HG03135 (cell line): ENCODE measurements around the gene MR1.
A peak's percentile ranks its signal among the peaks of the same experiment; 100 is the strongest.

ENCODE experiments used
- ATAC-seq: cut with Tn5 transposase; IDR thresholded peaks from one replicate; pipeline ENCODE4 v1.9.1; 2021; ENCODE audit warnings: mild to moderate bottlenecking, moderate library complexity; ENCODE audit not compliant: unreplicated experiment

MR1 gene

DNA sequence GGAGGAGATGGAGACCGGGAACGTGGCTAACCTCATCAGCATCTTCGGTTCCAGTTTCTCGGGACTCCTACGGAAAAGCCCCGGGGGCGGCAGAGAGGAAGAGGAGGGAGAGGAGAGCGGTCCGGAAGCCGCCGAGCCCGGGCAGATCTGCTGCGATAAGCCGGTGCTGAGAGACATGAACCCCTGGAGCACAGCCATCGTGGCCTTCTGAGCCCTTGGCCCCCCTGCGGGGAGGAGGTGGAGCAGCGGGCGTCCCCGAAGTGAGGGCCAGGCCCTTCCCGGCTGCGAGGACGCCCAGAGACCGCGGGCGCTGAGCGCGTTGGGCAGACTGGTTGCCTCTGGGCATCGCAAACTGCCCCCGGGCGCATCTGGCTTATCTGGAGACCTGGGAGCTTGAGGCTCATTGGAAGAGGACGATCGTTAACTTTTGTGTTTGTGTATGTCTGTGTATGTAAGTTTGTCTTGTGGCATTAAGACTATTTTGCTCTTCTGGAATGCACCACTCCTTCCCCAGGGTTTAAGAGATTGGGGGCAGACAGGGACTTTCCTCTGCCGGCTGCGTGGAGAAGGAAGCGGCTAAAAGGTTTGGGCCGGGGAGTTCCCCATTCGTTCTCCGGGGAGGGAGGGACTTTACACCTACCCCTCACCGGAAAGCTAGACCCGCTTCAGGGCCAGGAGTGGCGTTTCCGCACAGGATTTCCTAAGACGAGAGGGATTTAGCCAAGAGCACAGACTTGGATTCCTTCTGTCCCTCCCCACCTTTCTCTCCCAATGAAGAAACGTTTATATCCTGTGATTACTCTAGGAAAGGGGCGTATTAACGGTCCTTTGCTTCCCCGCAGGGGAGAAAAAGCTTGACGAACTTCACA, 56.1 kb downstream of the MR1 start:
- ATAC-seq, result peak; percentile 34

DNA sequence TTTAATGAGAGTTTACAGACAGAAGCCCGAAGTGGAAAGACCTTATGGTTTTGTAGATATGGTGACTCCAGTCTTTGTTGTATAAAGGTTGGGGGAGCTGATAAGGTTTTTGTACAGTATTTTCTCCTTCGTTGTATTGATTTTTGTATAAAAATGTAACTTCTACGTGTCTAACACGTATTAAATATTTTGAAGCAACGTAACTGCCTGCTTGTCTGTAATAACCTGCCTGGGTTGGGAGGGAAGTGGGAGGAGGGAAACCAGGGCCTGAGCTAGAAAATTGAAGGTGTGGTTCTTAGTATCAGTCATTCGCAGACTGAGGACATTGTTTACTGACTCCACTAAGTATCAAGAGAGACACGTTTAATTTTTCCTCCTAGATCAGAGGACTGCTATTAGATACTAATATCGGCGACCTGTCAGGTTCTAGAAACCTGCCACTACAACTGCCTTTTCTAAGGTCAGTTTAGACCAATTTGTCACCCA, 56.9 kb downstream of the MR1 start:
- ATAC-seq, result no peak

DNA sequence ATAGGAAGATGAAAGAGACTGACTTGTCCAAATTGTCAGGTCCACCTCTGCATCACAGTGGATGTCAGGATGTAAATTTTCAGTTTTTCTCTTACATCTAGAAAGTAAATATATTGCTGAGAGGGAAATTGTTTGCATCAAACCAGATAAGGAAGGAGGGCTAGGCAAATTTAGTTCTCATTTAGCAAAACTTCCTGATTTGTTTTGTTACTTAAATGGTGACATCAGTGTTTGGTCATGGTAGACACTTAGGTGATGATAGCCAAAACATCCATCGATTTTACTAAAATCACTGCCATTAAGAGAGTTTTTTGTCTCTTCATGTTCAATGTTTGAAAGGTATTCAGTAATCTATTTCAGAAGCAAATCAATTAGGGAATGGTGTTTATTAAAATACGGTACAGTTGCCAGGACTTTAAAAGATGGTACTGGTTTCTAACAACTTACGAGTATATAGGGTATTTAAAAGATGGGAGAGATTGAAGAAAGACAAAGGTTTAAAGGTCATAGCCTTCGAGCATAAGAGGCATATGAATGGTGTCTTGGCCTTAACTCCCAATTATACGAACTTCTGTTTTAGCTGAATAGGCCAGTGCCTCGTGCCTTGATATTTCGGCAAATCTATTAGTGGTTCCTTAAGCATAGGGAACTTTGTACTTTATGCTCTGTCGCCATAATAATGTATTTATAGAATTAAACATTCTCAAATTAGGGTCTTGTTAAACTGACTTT, 57.7 kb downstream of the MR1 start:
- no peak for ATAC-seq

DNA sequence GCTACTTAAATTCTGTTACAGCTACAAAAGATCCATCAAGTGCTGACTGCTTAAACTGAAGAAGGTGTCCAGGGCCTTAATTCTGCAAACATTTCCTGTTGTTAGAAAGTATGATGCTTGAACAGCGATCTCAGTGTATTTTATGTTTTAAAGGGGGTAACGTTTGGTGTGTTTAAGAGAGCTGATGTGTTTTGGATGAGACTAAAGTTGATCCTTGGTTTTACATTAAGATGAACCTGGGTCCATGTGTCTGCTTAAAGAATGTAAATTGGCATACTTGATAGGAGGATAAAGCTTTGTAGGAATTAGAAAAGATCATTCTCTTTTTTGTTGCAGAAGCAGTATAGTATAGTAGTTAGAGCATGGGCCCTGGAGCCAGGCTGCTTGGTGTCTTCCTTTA, 58.3 kb downstream of the MR1 start:
- no peak for ATAC-seq

DNA sequence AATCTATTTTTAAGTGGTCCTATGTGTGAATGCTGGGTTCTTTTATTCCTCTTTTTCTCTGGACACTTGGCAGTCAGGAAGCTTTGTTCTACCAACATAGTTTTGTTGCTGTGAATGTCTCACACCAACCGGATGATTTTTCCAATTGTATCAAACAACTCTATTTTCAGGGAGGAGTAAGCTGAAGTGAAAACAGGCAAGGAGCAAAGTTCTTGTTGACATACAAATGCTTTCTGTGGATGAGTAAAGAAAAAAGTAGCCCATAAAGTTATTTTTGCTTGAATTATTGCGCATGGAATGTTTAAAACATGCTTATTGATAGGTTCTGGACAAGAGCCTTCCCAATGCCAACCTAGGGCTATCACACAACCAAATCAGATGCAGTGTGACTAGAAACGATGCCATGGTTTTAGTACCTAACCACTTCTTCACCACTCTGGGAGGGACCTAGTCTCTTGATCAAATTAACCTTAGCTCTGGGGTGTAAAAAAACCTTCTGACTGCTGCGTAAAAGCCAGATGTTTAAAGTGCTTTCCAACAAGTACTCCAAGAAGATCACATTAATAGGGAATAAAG, 59.2 kb downstream of the MR1 start:
- ATAC-seq, result no peak

DNA sequence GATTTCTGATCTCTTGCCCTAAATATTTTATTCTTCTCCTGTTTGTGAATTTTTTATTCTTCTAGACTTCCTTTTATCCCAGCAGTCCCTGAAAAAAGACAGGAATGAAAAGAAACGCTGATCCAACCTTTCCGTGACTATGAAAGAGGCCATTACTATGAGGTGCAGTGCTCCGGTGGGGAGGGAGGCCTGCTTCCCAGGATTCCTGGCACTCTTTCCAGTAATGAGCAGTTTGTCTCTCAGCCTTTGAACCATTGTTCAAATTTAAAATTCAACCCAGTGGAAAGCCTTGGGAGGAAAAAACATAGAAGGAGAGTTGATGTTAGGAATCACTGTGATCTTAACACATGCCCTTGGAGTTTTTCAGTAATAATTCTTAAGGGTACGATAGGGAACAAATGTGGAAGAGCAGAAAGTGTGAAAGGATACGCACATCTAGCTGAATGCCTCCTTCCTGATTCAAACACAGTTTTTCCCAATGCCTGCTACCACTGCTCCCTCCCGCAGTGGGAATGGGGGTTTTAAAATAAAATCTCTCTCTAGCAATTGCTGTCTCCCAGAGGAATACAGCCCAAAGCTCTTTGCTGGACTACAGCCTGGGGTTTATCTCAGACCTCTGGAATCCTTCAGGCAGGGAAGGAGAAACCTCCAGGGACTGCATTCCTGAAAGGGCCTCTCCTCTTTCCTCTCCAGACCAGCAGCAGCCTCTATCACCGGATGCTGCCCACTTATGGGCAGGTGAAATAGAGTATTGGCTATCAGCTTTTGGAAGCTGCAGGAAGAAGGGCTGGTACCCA, 60.8 kb downstream of the MR1 start:
- no peak for ATAC-seq

DNA sequence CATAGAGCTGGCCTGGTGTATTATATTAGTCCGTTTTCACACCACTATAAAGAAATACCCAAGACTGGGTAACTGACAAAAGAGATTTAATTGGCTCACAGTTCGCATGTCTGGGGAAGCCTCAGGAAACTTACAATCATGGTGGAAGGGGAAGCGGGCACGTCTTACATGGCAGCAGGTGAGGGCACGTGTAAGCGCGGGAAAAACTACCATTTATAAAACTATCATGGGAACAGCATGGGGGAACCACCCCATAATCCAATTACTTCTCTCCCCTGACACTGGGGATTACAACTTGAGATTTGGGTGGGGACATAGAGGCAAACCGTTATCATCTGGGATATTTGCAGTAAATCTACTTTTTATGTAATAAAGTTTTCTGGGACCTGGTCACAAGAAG, 61.5 kb downstream of the MR1 start:
- ATAC-seq, result no peak

DNA sequence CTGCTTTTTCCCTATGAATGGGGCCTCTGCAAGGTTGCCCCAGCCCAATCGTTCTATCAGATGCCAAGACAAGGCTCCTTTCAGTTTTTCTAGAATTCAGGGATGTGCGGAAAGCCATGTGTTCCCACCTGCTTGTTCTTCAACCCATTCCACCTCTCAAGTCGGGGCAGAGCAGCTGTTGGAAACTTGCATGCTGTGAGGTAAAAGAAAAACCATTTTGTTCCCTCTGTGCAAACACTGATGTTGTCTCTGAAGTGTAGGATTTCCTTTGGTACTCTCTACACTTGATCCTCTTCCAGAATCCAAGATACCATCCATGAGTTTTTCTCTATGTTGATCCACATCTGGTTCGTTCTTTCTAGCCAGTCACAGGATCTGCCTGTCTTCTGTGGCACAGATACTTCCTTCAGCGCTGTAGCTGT, 62.0 kb downstream of the MR1 start:
- no peak for ATAC-seq

DNA sequence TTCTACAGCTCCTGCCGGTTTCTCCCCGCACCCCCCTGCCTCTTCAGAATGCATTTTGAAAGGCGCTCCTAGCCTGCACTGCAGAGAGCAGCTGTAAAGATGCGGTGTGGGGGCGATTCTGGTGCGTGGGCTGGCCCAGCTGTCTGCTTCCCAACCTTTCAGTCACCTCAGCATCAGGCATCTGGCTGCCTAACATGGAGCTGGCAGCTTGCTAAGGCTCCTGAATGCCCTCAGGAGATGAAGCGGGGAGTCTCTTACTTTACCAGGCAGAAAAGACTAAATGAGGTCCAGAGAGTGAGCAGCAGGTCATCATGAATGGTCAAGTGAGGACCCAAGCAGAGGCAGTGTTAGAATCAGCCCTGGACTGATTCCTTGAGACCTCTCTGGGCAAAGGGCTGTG, 63.5 kb downstream of the MR1 start:
- no peak for ATAC-seq

DNA sequence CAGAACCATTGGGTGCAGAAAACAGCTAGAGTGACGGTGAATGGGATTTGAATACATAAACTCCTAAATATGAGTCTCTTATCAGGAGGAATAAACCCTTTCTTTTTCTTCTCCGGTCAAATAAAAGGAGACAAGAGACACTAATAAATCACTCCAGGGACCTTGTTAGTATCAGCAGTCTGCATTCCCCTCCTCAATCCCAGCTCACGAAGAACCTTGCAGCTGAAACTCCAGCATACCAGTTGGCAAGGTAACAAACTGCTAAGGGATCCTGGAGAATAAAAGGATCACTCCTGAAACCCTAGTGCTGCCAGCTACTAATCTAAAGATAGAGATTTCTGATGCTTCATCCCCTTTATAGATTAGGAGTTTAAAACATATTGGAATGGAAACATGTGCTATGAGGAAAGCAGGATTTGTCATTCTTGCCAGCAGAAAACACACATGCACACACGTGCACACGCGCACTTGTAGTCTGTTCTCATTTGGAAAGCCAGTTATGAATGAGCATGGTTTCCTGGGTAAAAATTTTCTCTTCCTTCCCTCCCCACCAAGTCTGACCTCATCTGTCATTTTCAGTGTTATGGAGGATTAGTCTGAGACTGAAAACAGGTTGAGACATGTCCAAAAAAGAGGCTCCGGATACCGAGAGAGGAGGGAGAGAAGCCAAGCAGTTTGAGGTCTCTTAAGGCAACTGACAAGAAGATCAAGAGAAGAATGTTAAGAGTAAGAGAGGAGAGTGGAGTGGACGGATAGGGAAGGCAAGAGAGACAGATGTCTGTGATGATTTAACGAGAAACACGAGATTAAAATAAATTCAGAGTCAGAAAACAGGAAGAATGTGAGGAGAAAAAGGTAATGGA, 65.6 kb downstream of the MR1 start:
- peak; percentile 57 for ATAC-seq

DNA sequence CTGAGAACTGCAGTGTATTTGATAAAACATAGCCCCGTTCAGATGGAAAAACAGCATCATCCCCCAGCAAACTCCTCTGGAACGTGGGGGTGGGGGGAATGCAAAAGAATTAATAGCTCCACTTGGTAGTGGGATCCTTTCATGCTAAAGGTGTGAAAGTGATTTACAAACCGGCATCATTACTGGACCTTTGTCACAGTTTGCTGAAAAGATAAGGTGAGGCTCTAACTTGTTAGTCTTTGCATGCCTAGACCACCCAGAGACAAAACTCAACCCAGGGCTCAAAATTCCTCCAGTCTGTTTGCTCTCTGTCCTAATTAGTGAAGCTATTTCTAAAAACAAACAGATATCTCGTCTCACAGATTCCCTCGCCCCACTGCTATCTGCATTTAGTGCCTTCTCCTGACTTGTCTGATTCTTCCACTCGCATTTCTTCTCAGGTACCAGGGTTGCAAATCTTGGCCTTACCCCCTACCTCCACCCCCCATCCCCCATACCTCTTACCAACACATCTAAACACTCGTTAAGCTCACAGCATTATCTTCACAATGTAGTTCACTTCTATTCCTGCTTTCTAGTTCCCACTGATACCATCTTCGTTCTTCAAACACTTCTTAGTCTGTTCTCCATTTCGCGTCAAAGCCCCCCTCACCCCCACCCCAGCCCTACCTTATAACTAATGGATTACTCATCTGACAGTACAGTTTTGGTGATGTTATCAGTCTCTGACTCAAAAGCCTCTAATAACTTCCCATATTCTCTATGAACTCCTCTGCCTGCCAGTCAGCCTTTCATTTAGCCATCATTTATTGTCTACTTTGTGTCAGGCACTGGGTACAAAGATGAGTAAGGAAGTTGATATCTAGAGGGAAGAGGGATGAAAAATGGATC, 66.5 kb downstream of the MR1 start:
- no peak for ATAC-seq

DNA sequence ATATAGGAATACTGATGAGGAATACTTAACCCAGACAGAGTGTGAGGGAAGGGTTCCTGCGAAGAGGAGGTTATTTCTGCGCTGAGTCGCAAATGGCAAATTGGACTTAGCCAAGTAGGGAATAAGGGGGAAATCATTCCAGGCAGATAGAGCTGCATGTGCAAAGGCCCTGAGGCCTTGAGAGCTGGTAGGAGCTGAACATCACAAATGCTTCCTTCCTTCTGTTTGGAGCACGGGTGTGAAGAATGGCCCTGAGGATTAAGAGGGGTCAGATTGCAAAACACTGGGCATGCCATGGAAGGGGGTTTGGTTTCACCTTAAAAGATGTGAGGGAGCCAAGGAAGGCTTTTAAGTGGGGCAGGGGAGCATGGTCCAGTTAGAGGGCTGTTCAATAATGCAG, 67.2 kb downstream of the MR1 start:
- no peak for ATAC-seq

DNA sequence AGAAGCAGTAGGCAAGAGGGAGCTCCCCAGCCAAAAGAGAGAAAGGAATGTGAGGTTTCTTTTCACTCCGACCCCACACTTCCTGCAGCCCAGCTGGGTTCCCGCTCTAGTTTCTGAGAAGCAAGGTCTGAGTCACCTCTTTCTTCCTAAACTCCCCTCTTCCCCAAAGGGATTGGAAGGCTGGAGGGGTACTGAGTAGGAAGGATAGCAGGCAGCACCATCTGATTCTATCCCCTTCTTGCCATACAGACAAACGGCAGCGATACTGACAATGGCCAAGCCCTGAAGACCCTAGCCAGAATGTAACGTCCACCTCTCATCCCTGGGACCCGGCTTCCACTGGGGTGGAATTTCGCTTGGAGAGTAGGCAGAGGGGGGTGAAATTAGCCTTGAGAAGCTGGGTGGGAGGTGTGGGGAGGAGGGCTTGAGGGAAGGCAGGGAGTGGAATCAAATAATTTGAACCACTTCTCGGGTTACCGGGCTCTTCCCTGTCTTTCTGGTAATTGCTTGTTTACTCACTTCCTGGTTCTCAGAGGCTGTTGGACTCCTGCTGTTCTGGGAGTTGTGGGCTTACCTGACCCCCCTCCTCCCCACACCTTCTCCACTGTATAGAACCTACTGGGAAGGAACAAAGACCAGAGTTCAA, 67.9 kb downstream of the MR1 start:
- ATAC-seq, result no peak

DNA sequence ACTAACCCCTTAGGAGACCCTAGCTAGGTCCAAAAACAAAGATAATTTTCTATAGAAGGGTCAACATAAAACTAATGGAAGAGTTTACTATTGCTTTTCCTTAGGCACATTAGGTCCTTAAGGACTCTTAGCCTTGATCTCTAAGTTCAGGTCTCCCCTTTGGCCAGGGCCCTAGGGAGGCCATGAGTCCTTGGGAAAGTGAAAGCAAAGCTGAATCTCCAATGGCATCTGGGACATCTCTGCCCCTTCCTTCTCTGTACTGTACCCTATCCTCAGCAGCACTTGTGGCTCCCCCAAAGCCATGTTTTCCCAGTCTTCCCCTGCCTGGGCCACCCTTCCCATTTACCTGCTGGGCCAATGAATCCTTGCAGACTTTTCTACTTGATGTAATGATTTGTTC, 69.1 kb downstream of the MR1 start:
- no peak for ATAC-seq

DNA sequence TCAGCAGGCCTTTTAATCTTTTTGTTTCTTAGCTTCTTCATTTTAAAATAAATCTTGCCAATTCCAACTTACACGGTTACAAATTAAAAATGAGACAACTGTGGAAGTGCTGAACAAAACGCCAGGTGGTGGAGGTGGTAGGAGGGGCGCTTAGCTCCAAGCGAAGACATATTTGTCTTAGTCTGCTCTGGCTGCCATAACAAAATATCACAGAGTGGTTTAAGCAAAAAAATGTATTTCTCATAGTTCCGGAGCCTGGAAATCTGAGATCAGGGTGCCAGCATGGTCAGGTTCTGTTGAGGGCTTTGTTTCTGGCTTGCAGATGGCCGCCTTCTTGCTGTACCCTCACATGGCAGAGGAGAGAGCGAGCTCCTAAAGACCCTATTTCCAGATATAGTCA, 69.6 kb downstream of the MR1 start:
- no peak for ATAC-seq

DNA sequence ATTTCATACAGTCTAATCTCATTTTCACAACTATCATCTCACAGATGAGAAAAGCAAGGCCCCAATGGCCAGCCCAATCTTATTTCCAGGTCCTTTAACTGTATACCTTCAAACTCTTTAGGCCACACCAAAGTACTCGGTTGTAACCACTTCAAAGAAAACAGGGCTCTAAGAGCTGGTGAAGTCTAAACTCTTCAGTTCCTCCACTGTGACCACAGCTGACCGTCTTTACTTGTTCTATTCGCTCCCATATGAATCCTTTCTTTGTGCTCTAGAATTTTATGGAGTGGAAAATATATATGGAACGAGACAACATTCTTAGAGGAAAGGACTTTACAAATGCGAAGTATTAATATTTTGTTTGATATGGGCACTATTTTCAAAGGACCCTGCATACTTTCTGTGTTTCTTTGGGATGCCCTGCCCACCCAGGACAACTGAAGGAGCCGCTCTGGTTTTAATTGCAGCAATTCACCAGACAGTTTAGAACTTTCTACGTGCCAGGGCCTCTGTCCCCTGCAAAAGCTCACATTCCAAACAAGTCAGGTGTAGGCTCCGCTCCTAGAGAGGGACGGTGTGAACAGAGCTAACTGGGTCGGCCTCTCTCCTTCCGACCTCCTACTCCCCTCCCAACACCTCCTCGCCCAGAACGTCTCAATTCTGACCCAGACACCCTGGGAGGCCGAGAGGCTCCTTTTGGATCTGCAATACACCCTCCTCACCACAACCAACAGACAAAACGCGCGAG, 70.4 kb downstream of the MR1 start:
- ATAC-seq, result no peak

DNA sequence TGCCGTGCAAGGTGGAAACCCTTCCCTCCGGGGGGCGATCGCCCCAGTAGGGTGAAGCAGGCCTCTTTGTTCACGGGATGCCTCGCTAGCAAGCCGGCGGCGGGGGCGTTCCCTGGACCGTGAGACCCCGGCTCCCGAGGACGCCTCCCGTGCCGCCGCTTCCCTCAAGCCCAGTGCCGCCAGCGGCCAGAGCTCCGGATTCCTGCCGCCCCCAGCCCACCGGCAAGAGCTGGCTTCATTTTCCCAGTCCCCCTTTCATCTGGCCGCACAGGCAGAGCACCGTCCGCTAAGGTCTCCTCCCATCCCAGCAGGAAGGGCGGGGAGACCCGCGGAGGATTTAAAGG, 71.0 kb downstream of the MR1 start:
- ATAC-seq, result peak; percentile 28
